ES-I3 (cell line): ENCODE data around the gene UNC13D.

Experiments used
- H3K36me3 ChIP-seq: 2 replicates; pipeline ENCODE4 v1.6.1; 2013; ENCODE audit warnings: mild to moderate bottlenecking, low read length, control low read depth, moderate library complexity; ENCODE audit not compliant: insufficient read depth
- H3K4me1 ChIP-seq: 2 replicates; pipeline ENCODE4 v1.6.1; 2013; ENCODE audit warnings: mild to moderate bottlenecking, control low read depth, low read length; ENCODE audit not compliant: insufficient read depth
- H3K9ac ChIP-seq: 2 replicates; pipeline ENCODE4 v1.6.1; 2013; ENCODE audit warnings: low read depth, mild to moderate bottlenecking, low read length, moderate library complexity
- H3K9me3 ChIP-seq: 2 replicates; pipeline ENCODE4 v1.6.1; 2013; ENCODE audit warnings: mild to moderate bottlenecking, low read length, moderate library complexity; ENCODE audit not compliant: control insufficient read depth, insufficient read depth

UNC13D gene

GRCh38 chr17:75826561-75827307 lies 17.5 kb downstream of the UNC13D start:
- no peaks in the 10 kb centered on the region for H3K9me3 ChIP-seq
- H3K36me3 ChIP-seq = no peaks in the 10 kb centered on the region; the same call in 1 of the 2 replicates
- H3K9ac ChIP-seq = no peak overlapping the region
- H3K4me1 ChIP-seq = peaks cover 21% of the 10 kb centered on the region; the same call in 1 of the 2 replicates

- H3K4me1 ChIP-seq = peaks cover 18% of the 10 kb centered on the region; the same call in 1 of the 2 replicates
- H3K36me3 ChIP-seq = peaks cover under 1% of the 10 kb centered on the region; the same call in 1 of the 2 replicates
- H3K9ac ChIP-seq = no peak overlapping the region
- no peaks in the 10 kb centered on the region for H3K9me3 ChIP-seq
Measured at GRCh38 chr17:75825748-75826370, 18.3 kb downstream of the UNC13D start.

DNA sequence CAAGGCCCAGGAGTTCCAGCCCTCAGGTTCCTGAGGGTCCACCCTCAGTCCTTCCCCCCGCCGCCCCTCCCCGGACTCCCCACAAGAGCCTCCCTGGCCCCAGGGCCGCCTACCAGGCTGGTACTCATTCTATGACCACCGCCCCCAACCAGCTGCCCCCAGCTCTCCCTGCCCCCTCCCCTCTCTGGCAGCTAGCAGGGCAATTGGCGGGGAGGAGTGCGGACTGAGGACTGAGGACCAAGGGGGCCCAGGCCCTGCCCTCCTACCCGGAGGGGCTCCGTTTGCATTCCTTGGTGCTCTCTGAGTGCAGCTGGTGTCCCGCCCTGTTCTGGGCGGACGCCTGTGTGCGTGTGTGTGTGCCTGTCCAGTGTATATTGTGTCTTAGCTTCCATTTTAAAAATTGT lies 19.1 kb downstream of the UNC13D start:
- Histone ChIP-seq H3K9me3 (no peaks in the 10 kb centered on the region), H3K4me1 (peaks cover 17% of the 10 kb centered on the region; the same call in 1 of the 2 replicates), H3K9ac (no peak overlapping the region), H3K36me3 (peaks cover 8% of the 10 kb centered on the region; the same call in 1 of the 2 replicates)

GRCh38 chr17:75824666-75825065 lies 19.5 kb downstream of the UNC13D start:
- no peaks in the 10 kb centered on the region for H3K9me3 ChIP-seq
- H3K4me1 ChIP-seq = peaks cover 17% of the 10 kb centered on the region; the same call in 1 of the 2 replicates
- H3K9ac ChIP-seq = no peak overlapping the region
- H3K36me3 ChIP-seq = peaks cover 10% of the 10 kb centered on the region; the same call in 1 of the 2 replicates

DNA sequence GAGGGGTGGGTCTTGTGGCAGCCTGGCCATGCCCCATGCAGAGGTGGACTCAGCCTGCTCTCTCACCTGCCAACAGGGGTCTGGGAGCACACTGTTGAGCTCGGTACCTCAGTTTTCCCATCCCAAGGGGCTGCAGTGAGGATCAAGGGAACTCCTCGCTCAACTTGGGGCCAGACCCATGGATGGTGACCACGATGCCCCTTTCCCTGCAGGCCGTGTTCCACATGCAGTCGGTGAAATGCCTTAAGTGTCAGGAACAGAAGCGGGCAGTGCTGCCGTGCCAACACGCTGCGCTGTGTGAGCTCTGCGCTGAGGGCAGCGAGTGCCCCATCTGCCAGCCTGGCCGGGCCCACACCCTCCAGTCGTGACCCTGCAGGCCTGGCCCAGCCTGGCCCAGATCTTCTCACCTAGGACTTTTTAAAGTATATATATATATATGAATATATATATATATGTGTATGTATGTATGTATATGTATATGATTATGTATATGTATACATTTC lies 20.1 kb downstream of the UNC13D start:
- Histone ChIP-seq H3K9ac (no peak overlapping the region), H3K4me1 (peaks cover 17% of the 10 kb centered on the region; the same call in 1 of the 2 replicates), H3K36me3 (peaks cover 10% of the 10 kb centered on the region; the same call in 1 of the 2 replicates), H3K9me3 (no peaks in the 10 kb centered on the region)

- Histone ChIP-seq H3K9ac (no peak overlapping the region), H3K4me1 (peaks cover 17% of the 10 kb centered on the region; the same call in 1 of the 2 replicates), H3K9me3 (no peaks in the 10 kb centered on the region), H3K36me3 (peaks cover 10% of the 10 kb centered on the region; the same call in 1 of the 2 replicates)
Measured at GRCh38 chr17:75823257-75824041, 20.8 kb downstream of the UNC13D start.

GRCh38 chr17:75822800-75823166 lies 21.4 kb downstream of the UNC13D start:
- Histone ChIP-seq H3K36me3 (peaks cover 10% of the 10 kb centered on the region; the same call in 1 of the 2 replicates), H3K9ac (no peak overlapping the region)

DNA sequence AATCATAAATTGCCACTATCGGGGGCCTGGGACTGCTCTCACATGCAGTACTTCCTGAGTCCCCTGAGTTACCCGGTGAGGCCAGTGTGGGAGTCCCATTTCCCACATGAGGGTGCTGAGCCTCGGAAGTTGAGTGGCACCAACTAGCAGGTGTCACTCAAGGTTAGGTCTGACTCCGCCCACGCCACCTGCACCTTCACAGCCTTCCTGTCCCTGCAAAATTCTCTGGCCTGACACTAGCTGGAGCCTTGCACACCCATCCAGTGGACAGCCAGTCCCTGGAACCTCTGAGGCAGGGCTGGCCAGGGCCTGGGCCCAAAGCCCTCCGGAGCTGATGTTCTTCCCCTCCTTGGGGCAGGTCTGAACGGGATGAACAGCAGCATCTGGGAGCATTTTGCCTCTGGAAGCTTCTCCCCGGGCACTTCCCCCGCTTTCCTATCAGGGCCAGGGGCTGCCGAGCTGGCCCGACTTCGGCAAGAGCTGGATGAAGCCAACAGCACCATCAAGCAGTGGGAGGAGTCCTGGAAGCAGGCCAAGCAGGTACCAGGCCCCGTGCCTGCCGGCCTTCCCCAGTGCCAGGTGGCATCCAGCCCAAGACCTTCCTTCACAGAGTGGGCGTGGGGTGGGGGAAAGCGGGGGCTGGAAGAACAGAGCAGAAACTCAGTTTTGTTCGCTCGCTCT lies 21.9 kb downstream of the UNC13D start:
- Histone ChIP-seq H3K9me3 (no peaks in the 10 kb centered on the region), H3K36me3 (peaks cover 10% of the 10 kb centered on the region; the same call in 1 of the 2 replicates), H3K9ac (no peak overlapping the region), H3K4me1 (peaks cover 8% of the 10 kb centered on the region; the same call in 1 of the 2 replicates)

More at GRCh38 chr17:75822800-75823166, 21.4 kb downstream of the UNC13D start:
- no peaks in the 10 kb centered on the region for H3K9me3 ChIP-seq
- H3K4me1 ChIP-seq = peaks cover 11% of the 10 kb centered on the region; the same call in 1 of the 2 replicates

DNA sequence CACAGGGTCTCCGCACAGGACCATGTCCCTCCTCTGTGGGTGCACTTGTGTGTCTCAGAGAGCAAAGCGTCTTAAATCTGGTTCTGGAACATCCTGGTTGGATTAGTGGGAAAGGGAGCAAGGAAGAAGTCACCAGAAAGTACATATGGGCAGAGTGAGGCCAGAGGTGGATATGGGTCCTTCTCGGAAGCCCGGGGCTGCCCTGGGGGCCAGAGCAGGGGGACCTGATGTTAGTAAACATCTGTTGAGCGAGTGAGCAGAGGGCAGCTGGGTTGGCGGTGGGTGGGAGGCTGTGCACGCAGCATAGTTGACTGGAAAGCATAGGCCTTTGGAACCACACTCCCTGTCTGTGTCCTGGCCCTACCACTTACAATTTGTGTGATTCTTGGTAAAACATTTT lies 22.7 kb downstream of the UNC13D start:
- Histone ChIP-seq H3K36me3 (peaks cover 13% of the 10 kb centered on the region), H3K9me3 (no peaks in the 10 kb centered on the region), H3K4me1 (peaks cover 1% of the 10 kb centered on the region; the same call in 1 of the 2 replicates), H3K9ac (no peak overlapping the region)

DNA sequence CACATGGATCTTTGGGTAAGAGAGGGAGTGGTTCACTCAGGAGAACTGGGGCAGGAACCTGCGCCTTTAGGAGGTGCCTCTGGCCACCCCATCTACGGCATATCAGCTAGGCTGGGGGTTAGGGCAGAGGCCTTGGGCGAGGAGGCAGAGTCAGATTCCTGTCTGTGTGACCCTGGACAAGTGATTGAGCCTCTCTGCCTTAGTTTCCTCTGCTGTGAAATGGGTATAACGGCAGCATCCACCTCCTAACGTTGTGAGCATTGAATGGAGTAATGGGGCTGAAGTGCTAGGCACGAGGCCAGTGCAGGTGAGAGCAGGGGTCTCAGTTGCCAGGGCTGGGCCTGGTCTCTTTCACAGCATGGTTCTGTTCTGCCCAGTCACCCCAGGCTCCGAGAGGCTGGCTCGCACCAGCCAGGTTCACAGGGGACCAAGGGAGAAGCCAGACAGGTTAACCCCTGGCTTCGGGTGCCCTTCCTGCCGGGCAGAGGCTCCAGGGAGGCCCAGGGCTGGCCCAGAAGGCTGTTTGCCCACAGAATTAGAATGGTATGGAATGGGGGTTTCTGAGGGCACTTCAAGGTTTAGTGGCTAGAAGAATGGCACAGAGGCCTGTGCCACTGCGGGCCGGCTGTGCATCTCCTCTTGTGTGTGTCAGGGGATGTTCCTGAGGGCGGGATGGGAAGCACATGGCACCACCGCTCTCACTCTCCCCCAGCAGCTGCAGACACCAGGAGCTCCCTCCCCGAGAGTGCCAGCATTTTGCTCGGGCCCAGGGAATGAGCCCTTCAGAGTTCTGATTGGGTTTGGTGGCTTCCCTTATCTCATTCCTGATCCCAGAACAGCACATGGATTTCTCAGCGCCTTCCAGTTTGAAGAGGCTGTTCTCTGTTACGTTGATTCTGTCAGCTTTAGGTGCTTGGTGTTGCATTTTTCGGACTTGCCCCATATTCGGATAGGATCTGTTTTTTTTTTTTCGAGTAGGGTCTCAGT lies 23.8 kb downstream of the UNC13D start:
- Histone ChIP-seq H3K36me3 (peaks cover 19% of the 10 kb centered on the region), H3K4me1 (no peaks in the 10 kb centered on the region), H3K9me3 (no peaks in the 10 kb centered on the region), H3K9ac (no peak overlapping the region)

GRCh38 chr17:75819678-75820077 lies 24.5 kb downstream of the UNC13D start:
- peaks cover 7% of the 10 kb centered on the region; the same call in 1 of the 2 replicates for H3K4me1 ChIP-seq
- no peaks in the 10 kb centered on the region for H3K9me3 ChIP-seq
- peaks cover 22% of the 10 kb centered on the region for H3K36me3 ChIP-seq
- H3K9ac ChIP-seq = no peak overlapping the region

DNA sequence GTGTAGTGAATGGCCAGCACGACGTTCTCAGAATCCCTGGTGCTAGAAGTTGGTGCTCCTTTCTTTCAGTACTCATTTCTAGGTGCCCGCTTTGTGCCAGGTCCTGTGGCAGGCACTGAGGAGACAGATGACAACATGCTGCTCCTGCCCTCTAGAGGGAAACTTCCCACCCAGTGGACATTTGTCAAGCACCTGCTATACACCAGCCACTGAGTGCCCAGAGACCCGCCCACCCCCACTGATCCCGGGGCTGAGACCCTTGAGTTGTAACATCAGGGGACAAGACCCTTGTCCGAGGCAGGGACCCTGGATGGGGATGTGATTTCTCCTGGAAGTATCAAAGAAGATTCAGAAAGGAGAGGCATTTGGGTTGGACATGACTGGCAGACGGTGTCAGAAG lies 25.1 kb downstream of the UNC13D start:
- Histone ChIP-seq H3K9me3 (no peaks in the 10 kb centered on the region), H3K9ac (no peak overlapping the region), H3K36me3 (peaks cover 22% of the 10 kb centered on the region), H3K4me1 (peaks cover 10% of the 10 kb centered on the region; the same call in 1 of the 2 replicates)
